GM23248 (cell line): ENCODE measurements around the gene B4GALT2.

Experiments
- EZH2 ChIP-seq: fragments of 200-600 bp; sonication (generic); IDR thresholded peaks from 2 replicates; pipeline ENCODE4 v1.6.1; 2018; ENCODE audit warnings: antibody characterized with exemption, mild to moderate bottlenecking; ENCODE audit not compliant: insufficient read depth, poor library complexity, severe bottlenecking
- EZH2phosphoT487 ChIP-seq: fragments of 200-600 bp; sonication (generic); IDR thresholded peaks from 2 replicates; pipeline ENCODE4 v1.6.1; 2018; ENCODE audit warnings: antibody characterized with exemption, moderate library complexity, mild to moderate bottlenecking, low read depth; ENCODE audit not compliant: insufficient read depth

GRCh38 chr1:43980255-43981134 is 1.5 kb downstream of the B4GALT2 start:
- TF ChIP-seq EZH2 (no peak), EZH2phosphoT487 (no peak)
